ENCODE measurements around the gene SNW1.
"Not testable (repeated sequence)": the region's sequence is repeated elsewhere in the genome, so short reads cannot be mapped to it uniquely, and the experiment has no call there.

The SNW1 gene

GRCh38 chr14:77747425-77747824 lies 13.5 kb downstream of the SNW1 start:
- DNase-seq: not testable (repeated sequence)

DNA sequence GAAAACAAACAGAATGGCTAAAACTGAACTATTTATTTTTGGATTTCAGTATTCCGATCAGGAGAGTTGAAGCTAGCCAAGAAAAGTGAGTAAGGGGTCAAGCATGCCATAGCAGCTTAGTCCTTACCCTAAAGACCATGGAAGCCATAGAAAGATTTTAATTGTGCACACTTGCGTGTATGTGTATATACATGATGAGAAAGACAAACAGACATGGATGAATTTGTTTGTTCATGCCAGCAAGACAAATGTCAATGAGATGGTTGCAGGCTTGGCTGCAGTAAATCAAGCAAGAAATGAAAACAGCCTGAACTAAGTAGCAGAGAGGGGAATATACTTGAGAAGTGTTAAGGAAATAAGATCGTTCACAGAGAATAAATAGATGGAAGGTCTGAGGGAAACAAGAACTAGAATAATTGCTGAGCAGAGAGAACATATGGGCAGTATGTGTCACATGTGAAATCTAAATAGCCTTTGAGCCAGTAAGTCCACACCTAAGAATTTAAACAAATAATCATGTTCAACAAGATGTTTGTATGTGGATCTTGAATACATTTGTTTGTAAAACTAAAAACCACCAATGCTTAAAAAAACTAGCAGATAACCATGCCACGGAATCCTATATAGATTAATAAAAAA lies 14.8 kb downstream of the SNW1 start:
- no peak for DNase-seq

DNA sequence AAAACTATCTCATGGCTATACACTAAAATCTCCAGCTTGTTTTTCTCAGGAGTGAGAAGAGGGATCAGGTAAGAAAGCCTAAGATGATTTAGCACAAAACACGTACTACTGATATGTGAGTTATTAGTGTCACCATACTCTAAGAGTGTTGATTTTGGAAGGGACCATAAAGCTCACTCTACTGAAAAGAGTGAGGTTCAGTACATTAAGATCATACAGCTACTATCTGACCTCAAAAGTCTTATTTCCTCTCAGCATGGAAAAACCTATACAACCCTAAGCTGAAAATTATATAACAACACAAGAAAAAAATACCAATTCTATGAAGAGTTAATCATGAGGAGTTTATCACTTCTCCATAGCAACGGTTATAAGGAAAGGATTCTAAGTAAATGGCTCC lies 19.5 kb downstream of the SNW1 start:
- DNase-seq: no peak

GRCh38 chr14:77738559-77739250 lies 22.3 kb downstream of the SNW1 start:
- DNase-seq: no peak

DNA sequence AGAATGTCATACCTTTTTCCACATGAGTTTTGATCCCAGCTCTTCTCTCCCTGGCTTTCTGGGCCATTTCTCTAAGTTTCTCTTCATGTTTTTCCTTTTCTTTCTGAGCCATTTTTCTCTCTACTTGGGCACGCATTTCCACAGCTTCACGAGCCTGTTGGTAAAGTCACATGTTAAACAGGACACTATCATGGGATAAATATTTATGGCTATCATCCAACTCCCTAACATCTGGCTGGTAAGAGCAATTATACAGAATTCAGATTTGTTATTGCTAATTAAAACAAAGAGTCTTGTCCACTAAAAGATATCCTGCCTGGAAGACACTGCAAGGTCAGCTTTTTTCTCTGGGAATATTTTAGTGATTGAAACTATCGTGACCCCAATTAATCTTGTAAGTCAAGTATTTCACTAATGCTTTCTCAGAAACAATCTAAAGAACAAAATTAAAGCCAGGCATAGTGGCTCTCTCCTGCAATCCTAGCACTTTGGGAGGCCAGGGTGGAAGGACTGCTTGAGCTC lies 29.9 kb downstream of the SNW1 start:
- no peak for DNase-seq

DNA sequence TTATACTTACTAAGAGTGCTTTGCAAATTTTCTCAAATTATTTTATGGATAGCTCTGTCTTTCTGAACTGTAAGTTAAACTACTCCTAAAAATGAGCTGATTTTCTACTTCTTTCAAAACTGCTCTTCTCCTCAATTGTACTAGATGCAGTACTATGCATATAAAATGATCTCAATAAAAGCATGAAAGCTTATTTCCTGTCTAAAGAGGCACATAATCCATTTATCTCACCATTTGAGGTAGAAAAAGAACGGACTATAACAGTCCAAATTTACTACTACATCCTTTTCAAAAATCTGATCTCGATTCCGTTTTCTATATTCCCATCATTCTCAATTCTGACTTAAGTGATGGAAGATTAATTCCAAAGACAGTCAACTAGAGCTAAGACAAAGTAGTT lies 38.7 kb downstream of the SNW1 start:
- DNase-seq: no peak

GRCh38 chr14:77721437-77721836 lies 39.5 kb downstream of the SNW1 start:
- DNase-seq: no peak

GRCh38 chr14:77717608-77718305 lies 43.2 kb downstream of the SNW1 start:
- no peak for DNase-seq

DNA sequence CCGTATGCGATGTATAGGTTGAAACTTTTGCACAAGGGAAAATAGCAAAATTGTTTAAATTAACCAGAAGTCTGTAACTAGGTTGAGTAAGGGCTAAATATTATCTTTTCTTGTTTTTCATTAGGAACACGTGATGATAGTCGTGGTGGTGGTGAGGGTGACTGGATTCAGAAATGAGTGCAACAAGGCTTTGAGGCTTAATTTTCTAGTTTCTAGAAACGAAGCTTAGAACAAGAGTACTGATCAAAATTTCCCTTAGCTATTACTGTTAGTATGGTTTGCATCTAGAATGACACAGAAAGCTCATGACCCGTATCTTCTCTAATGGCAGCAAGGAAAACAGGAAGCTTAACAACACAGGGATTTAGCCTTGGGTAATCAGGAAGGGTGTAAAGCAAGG lies 46.0 kb downstream of the SNW1 start:
- no peak for DNase-seq

- DNase-seq: no peak
Observed at GRCh38 chr14:77710364-77710763, 50.6 kb downstream of the SNW1 start.

- DNase-seq: no peak
Observed at GRCh38 chr14:77709412-77709811, 51.5 kb downstream of the SNW1 start.

GRCh38 chr14:77708749-77709148 lies 52.2 kb downstream of the SNW1 start:
- DNase-seq: no peak

- DNase-seq: peak; percentile 84
Observed at GRCh38 chr14:77707724-77708408, 53.1 kb downstream of the SNW1 start, which contains the start of the genes ALKBH1 and SLIRP. ALKBH1 (minus strand) TSS chr14:77708023; CDS start chr14:77708004, 19 bp downstream. SLIRP (plus strand) TSS chr14:77708103; CDS start chr14:77708112, 9 bp downstream.

GRCh38 chr14:77707355-77707723 lies 53.6 kb downstream of the SNW1 start:
- DNase-seq: no peak

- DNase-seq: no peak
Observed at GRCh38 chr14:77691259-77691658, 69.7 kb downstream of the SNW1 start.

DNA sequence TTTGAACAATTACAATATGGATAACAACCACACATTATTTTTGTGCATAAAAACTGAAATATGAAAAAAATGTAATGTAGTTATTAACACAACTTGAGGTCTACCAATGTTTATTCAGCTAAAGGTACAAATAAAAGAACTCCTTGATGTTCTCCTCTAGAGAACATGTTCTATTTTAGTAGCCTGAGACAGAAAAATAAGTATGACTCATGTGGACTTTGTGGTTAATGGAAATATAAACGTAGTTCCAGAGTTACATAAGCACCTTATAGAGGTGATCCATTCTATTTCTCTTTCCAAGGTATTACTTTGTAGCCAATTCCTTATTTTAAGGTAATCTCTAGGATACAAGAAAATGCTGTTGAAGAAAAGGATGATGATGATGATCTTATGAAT lies 78.8 kb downstream of the SNW1 start:
- DNase-seq: no peak

DNA sequence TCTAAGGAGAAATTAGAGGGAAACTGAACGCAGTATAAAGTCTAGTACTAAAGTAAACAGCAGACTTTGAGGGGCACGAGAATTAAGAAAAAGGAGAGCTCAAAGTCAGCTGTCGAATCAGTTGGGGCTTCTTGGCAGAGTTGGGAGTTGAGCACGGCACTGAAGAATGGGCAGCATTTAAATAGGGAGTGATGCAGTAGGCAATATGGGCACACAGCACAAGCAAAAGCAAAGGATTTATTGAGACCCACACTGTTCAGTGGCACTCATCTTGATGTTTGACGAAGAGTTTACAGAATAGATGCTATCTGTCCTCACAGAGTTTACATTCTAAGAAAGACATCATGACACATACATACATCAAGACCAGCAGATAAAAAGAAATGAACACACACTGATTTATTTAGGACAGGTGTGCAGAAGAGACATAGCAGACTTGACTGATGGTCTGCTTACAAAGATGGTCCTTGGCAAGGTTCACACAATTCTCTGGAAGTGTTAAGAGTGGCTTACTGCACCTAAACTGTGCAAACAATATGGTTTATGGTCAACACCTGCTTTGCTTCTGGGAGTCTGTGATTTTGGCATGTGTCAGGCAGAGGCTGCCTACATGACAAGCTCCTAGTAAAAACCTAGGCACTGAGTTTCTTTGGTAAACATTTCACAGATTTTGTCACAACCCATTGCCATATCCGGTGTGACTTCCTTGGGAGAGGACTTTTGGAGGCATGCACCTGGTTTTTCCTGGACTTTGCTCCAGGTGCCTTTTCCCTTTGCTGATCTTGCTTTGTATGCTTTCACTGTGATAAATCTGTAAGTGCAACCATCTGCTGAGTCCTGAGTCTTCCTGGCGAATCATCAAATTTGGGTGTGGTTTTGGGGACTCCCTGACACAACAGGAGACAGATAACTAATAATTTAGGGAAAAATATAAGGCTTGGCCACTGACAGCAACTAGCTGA lies 79.5 kb downstream of the SNW1 start:
- DNase-seq: no peak

GRCh38 chr14:77674931-77675330 lies 86.0 kb downstream of the SNW1 start:
- no peak for DNase-seq

DNA sequence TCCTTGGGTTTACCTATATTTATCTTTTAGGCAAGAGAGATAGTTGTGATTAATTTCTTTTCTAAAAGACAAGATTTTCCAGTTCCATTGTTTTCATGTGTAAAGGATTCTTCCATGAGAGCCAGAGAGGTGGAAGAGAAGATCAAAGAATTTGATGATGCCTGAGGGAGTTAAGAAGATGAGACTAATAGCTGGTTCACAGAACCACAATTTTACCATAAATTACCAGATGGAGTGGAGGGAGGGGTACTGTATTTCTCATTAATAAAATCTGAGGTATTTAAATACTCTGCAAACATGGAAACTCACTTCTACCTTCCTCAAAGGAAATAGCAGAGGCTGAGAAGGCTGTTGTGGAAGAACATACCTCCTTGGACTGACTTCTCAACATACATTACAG lies 87.8 kb downstream of the SNW1 start:
- DNase-seq: no peak
